ENCODE measurements around the gene CAMP.
"Not testable (repeated sequence)": the region's sequence is repeated elsewhere in the genome, so short reads cannot be mapped to it uniquely, and the experiment has no call there.

The CAMP gene

GRCh38 chr3:48270306-48270705, 47.0 kb downstream of the CAMP start:
- H3K4me1 ChIP-seq (ENCODE audit: control insufficient read depth, insufficient read depth, low read depth, low read length) = peaks cover 2% of the 10 kb centered on the region
- no peak overlapping the region for H3K27ac ChIP-seq (ENCODE audit: low read length, poor library complexity, severe bottlenecking)
- no peaks in the 10 kb centered on the region for H3K9me3 ChIP-seq (ENCODE audit: control insufficient read depth, low read length)
- no peak overlapping the region for H4K8ac ChIP-seq (ENCODE audit: low read length)
- H3K4me3 ChIP-seq (ENCODE audit: insufficient read depth in 1 of 2, low read depth in 1 of 2, low read length in 2 of 2) = no peak overlapping the region
- H2BK120ac ChIP-seq (ENCODE audit: low read depth, low read length) = no peak overlapping the region
- peaks cover 19 to 21% of the 10 kb centered on the region in 2 experiments for H3K36me3 ChIP-seq (ENCODE audit: control insufficient read depth in 1 of 2, insufficient read depth in 2 of 2, low read depth in 1 of 2, low read length in 2 of 2)
- H2AK5ac ChIP-seq (ENCODE audit: low read length, severe bottlenecking) = no peak overlapping the region
- no peaks in the 10 kb centered on the region for H3K27me3 ChIP-seq (ENCODE audit: control insufficient read depth in 1 of 2, insufficient read depth in 1 of 2, low read length in 2 of 2)
- DNase-seq = no peak
- H3K14ac ChIP-seq (ENCODE audit: low read length in 2 of 2) = no peak overlapping the region
- 98% methylated on average over 2 of the region's 2 CpGs for WGBS
- H3K4ac ChIP-seq (ENCODE audit: low read depth in 1 of 2, low read length in 2 of 2) = no peak overlapping the region
- no peak overlapping the region for H3K9ac ChIP-seq (ENCODE audit: low read length)
- H4K91ac ChIP-seq (ENCODE audit: low read length) = no peak overlapping the region
- no peak overlapping the region for H3K4me2 ChIP-seq (ENCODE audit: low read length, poor library complexity, severe bottlenecking)
- H3K23ac ChIP-seq (ENCODE audit: low read length in 2 of 2) = no peak overlapping the region
- no peak overlapping the region for H2BK5ac ChIP-seq (ENCODE audit: low read depth, low read length, poor library complexity, severe bottlenecking)
- no peak overlapping the region for H2BK15ac ChIP-seq (ENCODE audit: low read depth, poor library complexity, severe bottlenecking)
- no peak overlapping the region for H2BK12ac ChIP-seq (ENCODE audit: low read length in 2 of 2)
- H3K79me1 ChIP-seq (replicated peaks; ENCODE audit: low read length, poor library complexity, severe bottlenecking) = no peaks in the 10 kb centered on the region
- no peak overlapping the region for H2AFZ ChIP-seq (ENCODE audit: low read depth, low read length)
- H3K18ac ChIP-seq (ENCODE audit: low read depth in 1 of 2, low read length in 2 of 2) = no peak overlapping the region

- not testable (repeated sequence) for H3K4ac ChIP-seq (ENCODE audit: low read depth in 1 of 2, low read length in 2 of 2); DNase-seq; H4K8ac ChIP-seq (ENCODE audit: low read length); H3K9ac ChIP-seq (ENCODE audit: low read length); H3K4me2 ChIP-seq (ENCODE audit: low read length, poor library complexity, severe bottlenecking); H3K9me3 ChIP-seq (ENCODE audit: control insufficient read depth, low read length); H3K27me3 ChIP-seq (ENCODE audit: control insufficient read depth in 1 of 2, insufficient read depth in 1 of 2, low read length in 2 of 2); H2BK120ac ChIP-seq (ENCODE audit: low read depth, low read length); H3K18ac ChIP-seq (ENCODE audit: low read depth in 1 of 2, low read length in 2 of 2); H3K23ac ChIP-seq (ENCODE audit: low read length in 2 of 2); H3K79me1 ChIP-seq (replicated peaks; ENCODE audit: low read length, poor library complexity, severe bottlenecking); H2AFZ ChIP-seq (ENCODE audit: low read depth, low read length); H2AK5ac ChIP-seq (ENCODE audit: low read length, severe bottlenecking); H4K91ac ChIP-seq (ENCODE audit: low read length); H3K4me1 ChIP-seq (ENCODE audit: control insufficient read depth, insufficient read depth, low read depth, low read length); H3K14ac ChIP-seq (ENCODE audit: low read length in 2 of 2); H2BK15ac ChIP-seq (ENCODE audit: low read depth, poor library complexity, severe bottlenecking); H3K4me3 ChIP-seq (ENCODE audit: insufficient read depth in 1 of 2, low read depth in 1 of 2, low read length in 2 of 2); H3K27ac ChIP-seq (ENCODE audit: low read length, poor library complexity, severe bottlenecking); H2BK12ac ChIP-seq (ENCODE audit: low read length in 2 of 2); H2BK5ac ChIP-seq (ENCODE audit: low read depth, low read length, poor library complexity, severe bottlenecking)
- H3K36me3 ChIP-seq (ENCODE audit: control insufficient read depth in 1 of 2, insufficient read depth in 2 of 2, low read depth in 1 of 2, low read length in 2 of 2) = peaks cover 16 to 19% of the 10 kb centered on the region in 2 experiments
- WGBS = 98% methylated on average over 10 of the region's 10 CpGs
These were observed 47.9 kb downstream of the CAMP start for GRCh38 chr3:48271223-48271622.

- Histone ChIP-seq H3K4me1 (ENCODE audit: control insufficient read depth, insufficient read depth, low read depth, low read length) (peaks cover 2% of the 10 kb centered on the region), H2BK12ac (ENCODE audit: low read length in 2 of 2) (no peak overlapping the region), H3K4me3 (ENCODE audit: insufficient read depth in 1 of 2, low read depth in 1 of 2, low read length in 2 of 2) (no peak overlapping the region), H3K23ac (ENCODE audit: low read length in 2 of 2) (no peak overlapping the region), H2AK5ac (ENCODE audit: low read length, severe bottlenecking) (no peak overlapping the region), H2BK120ac (ENCODE audit: low read depth, low read length) (no peak overlapping the region), H3K36me3 (ENCODE audit: control insufficient read depth in 1 of 2, insufficient read depth in 2 of 2, low read depth in 1 of 2, low read length in 2 of 2) (peaks cover 9 to 16% of the 10 kb centered on the region in 2 experiments), H3K4me2 (ENCODE audit: low read length, poor library complexity, severe bottlenecking) (no peak overlapping the region), H3K27me3 (ENCODE audit: control insufficient read depth in 1 of 2, insufficient read depth in 1 of 2, low read length in 2 of 2) (no peaks in the 10 kb centered on the region), H3K14ac (ENCODE audit: low read length in 2 of 2) (no peak overlapping the region), H3K9me3 (ENCODE audit: control insufficient read depth, low read length) (no peaks in the 10 kb centered on the region), H2BK15ac (ENCODE audit: low read depth, poor library complexity, severe bottlenecking) (no peak overlapping the region), H3K18ac (ENCODE audit: low read depth in 1 of 2, low read length in 2 of 2) (no peak overlapping the region), H3K4ac (ENCODE audit: low read depth in 1 of 2, low read length in 2 of 2) (no peak overlapping the region), H4K8ac (ENCODE audit: low read length) (no peak overlapping the region), H2BK5ac (ENCODE audit: low read depth, low read length, poor library complexity, severe bottlenecking) (no peak overlapping the region), H2AFZ (ENCODE audit: low read depth, low read length) (no peak overlapping the region), H3K79me1 (replicated peaks; ENCODE audit: low read length, poor library complexity, severe bottlenecking) (no peaks in the 10 kb centered on the region), H3K9ac (ENCODE audit: low read length) (no peak overlapping the region), H4K91ac (ENCODE audit: low read length) (no peak overlapping the region), H3K27ac (ENCODE audit: low read length, poor library complexity, severe bottlenecking) (no peak overlapping the region)
- DNase-seq = no peak
- 98% methylated on average over 38 of the region's 38 CpGs for WGBS
These were observed 48.6 kb downstream of the CAMP start for GRCh38 chr3:48271763-48272498.

GRCh38 chr3:48273594-48274211, 50.4 kb downstream of the CAMP start:
- Histone ChIP-seq H2BK15ac (ENCODE audit: low read depth, poor library complexity, severe bottlenecking) (no peak overlapping the region), H3K4me3 (ENCODE audit: insufficient read depth in 1 of 2, low read depth in 1 of 2, low read length in 2 of 2) (no peak overlapping the region), H2BK5ac (ENCODE audit: low read depth, low read length, poor library complexity, severe bottlenecking) (no peak overlapping the region), H3K36me3 (ENCODE audit: control insufficient read depth in 1 of 2, insufficient read depth in 2 of 2, low read depth in 1 of 2, low read length in 2 of 2) (peaks cover 2 to 10% of the 10 kb centered on the region in 2 experiments), H3K4me1 (ENCODE audit: control insufficient read depth, insufficient read depth, low read depth, low read length) (peaks cover 2% of the 10 kb centered on the region), H3K27ac (ENCODE audit: low read length, poor library complexity, severe bottlenecking) (no peak overlapping the region), H3K4me2 (ENCODE audit: low read length, poor library complexity, severe bottlenecking) (no peak overlapping the region), H3K4ac (ENCODE audit: low read depth in 1 of 2, low read length in 2 of 2) (no peak overlapping the region), H4K91ac (ENCODE audit: low read length) (no peak overlapping the region), H4K8ac (ENCODE audit: low read length) (no peak overlapping the region), H3K23ac (ENCODE audit: low read length in 2 of 2) (no peak overlapping the region), H3K27me3 (ENCODE audit: control insufficient read depth in 1 of 2, insufficient read depth in 1 of 2, low read length in 2 of 2) (no peaks in the 10 kb centered on the region), H3K18ac (ENCODE audit: low read depth in 1 of 2, low read length in 2 of 2) (no peak overlapping the region), H3K14ac (ENCODE audit: low read length in 2 of 2) (no peak overlapping the region), H2AK5ac (ENCODE audit: low read length, severe bottlenecking) (no peak overlapping the region), H2AFZ (ENCODE audit: low read depth, low read length) (no peak overlapping the region), H2BK12ac (ENCODE audit: low read length in 2 of 2) (no peak overlapping the region), H3K79me1 (replicated peaks; ENCODE audit: low read length, poor library complexity, severe bottlenecking) (no peaks in the 10 kb centered on the region), H2BK120ac (ENCODE audit: low read depth, low read length) (no peak overlapping the region), H3K9me3 (ENCODE audit: control insufficient read depth, low read length) (no peaks in the 10 kb centered on the region), H3K9ac (ENCODE audit: low read length) (no peak overlapping the region)
- peak; percentile 71 for DNase-seq
- 21% methylated on average over 8 of the region's 9 CpGs for WGBS
